Measurements from ENCODE around the gene FAM177B. TPM values are rescaled to one million over a fixed set of nuclear protein-coding genes. Genes with fewer than 3 reads are reported as not detected.

Gene FAM177B
- total RNA-seq, 1 donor from 2014 or later = not detected

DNA sequence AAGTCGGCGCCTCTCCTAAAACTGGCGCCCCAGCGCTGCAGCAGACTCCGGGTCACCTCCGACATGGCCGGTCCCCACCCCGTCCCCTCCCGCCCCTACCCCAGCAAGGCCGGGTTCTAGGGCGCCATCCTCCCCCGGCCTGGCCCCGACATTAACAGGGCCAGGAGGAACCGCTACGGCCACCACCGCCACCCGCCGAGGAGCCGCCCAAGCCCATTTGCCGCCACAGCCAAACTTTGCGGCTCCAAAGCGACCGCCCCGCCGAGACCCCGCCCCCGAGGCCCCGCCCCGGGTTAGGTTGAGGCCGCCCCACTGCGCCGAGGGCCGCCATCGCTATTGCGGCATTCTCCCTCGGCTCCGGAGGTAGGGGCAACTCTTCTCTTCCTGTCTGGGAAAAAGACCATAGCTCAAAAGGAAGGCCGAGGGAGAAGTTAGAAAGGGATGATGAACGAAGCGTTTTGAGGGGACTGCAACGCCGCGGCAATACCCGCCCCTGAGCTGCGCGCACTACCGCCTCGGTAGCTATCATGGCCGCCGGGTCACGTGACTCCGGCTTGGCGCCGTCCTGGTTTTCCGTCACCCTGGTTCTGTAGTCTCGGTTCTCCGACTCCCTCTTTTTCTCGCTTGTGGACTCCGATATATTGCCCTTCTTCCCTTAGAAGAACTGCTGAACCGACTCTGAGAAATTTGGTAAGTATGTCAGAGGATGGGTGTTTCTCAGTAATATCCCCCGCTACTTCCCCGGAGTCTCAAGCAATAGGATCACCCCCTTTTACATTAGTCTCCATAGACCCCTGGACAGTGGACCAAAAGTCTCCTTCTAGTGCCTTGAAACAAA is 24.5 kb upstream of the FAM177B start, which contains the start of the genes AIDA and BROX:
AIDA (minus strand) TSS at position 239 of the 838 bp plus-strand sequence; CDS start at position 65, 174 bp downstream.
BROX (plus strand) TSS at position 312 of the 838 bp plus-strand sequence. CDS start 3,136 bp downstream, outside the sequence.
- TF ChIP-seq, protein P1, sequence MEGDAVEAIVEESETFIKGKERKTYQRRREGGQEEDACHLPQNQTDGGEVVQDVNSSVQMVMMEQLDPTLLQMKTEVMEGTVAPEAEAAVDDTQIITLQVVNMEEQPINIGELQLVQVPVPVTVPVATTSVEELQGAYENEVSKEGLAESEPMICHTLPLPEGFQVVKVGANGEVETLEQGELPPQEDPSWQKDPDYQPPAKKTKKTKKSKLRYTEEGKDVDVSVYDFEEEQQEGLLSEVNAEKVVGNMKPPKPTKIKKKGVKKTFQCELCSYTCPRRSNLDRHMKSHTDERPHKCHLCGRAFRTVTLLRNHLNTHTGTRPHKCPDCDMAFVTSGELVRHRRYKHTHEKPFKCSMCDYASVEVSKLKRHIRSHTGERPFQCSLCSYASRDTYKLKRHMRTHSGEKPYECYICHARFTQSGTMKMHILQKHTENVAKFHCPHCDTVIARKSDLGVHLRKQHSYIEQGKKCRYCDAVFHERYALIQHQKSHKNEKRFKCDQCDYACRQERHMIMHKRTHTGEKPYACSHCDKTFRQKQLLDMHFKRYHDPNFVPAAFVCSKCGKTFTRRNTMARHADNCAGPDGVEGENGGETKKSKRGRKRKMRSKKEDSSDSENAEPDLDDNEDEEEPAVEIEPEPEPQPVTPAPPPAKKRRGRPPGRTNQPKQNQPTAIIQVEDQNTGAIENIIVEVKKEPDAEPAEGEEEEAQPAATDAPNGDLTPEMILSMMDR (IDR thresholded peaks at IDR 0.05; ENCODE audit: insufficient read depth, low read length, severe bottlenecking) = no peak
- Histone ChIP-seq H3K27me3 (ENCODE audit: control insufficient read depth, insufficient read depth, low read length) (no peaks in the 10 kb centered on the region), H3K4me3 (ENCODE audit: low read depth, low read length) (peak within 1 kb of the TSS; percentile 49), H3K36me3 (ENCODE audit: control insufficient read depth, insufficient read depth, low read length) (peaks cover 2% of the 10 kb centered on the region)
- peak; percentile 55 for DNase-seq (ENCODE audit: low read depth)
- FAIRE-seq = no peak

DNA sequence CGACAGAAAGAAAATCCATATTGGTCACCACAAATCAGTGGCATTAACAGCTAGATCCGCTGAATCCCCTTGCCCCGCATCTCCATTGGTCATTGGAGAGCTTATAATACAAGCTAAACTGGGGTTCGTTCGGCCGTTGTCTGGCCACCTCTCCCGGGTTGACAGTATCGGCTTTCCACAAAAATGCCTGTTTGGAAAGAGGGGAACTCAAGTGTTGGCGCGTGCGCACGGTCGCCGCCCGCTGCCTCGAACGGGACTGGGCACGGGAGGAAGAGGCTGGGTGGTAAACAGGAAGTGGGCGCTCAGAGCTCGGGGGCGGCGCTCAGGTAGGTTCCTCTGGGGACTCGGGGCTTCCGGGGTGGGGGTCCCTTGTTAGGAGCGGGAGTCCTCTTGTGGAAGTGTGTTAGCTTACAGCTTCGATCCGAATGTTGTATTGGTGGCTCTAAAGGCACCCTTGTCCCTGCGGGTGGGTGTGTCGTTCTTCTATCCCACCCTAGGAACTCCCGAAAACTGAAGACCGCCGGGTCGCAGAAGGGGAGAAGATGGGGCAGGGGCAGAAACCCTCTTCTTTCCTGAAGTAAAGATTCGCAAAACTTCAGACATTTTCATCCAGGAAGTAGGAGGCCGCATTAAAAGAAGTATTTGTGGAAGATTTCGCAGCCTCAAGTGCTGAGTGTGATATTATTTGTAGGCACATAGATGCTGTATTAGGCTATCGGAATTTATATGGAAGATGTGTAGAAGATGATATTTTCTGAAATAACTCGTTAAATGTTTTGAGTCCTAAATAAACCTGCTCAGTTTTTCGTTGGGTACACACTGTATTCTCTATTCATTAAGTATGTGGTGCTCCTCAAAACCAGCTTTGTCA is 23.7 kb upstream of the FAM177B start:
- H3K36me3 ChIP-seq (ENCODE audit: control insufficient read depth, insufficient read depth, low read length) = peaks cover 2% of the 10 kb centered on the region
- DNase-seq (ENCODE audit: low read depth) = peak; percentile 89
- TF ChIP-seq, protein P1 (IDR thresholded peaks at IDR 0.05; ENCODE audit: insufficient read depth, low read length, severe bottlenecking) = no peak
- H3K4me3 ChIP-seq (ENCODE audit: low read depth, low read length) = peak overlapping the region; percentile 49
- no peaks in the 10 kb centered on the region for H3K27me3 ChIP-seq (ENCODE audit: control insufficient read depth, insufficient read depth, low read length)
- FAIRE-seq = peak; percentile 7

DNA sequence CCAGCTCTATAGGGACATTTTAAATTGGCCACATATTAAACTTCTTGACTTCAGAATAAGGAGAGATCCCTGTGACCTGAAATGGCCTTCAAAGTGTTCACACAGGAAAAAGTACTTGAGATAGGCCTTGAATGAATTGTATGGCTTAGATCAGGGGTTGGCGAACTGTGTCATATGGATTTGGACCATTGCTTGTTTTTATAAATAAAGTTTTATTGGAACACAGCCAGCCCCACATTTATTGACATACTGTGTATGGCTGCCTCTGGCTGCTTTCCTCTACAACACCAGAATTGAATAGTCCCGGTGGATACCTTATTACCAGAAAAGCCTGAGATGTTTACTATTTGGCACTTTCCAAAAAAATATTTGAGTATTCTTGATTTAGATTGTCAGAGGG is 20.6 kb upstream of the FAM177B start:
- no peak for FAIRE-seq
- H3K36me3 ChIP-seq (ENCODE audit: control insufficient read depth, insufficient read depth, low read length) = peaks cover 4% of the 10 kb centered on the region
- TF ChIP-seq, protein P1 (IDR thresholded peaks at IDR 0.05; ENCODE audit: insufficient read depth, low read length, severe bottlenecking) = no peak
- H3K27me3 ChIP-seq (ENCODE audit: control insufficient read depth, insufficient read depth, low read length) = no peaks in the 10 kb centered on the region
- H3K4me3 ChIP-seq (ENCODE audit: low read depth, low read length) = no peak overlapping the region
- no peak for DNase-seq (ENCODE audit: low read depth)

DNA sequence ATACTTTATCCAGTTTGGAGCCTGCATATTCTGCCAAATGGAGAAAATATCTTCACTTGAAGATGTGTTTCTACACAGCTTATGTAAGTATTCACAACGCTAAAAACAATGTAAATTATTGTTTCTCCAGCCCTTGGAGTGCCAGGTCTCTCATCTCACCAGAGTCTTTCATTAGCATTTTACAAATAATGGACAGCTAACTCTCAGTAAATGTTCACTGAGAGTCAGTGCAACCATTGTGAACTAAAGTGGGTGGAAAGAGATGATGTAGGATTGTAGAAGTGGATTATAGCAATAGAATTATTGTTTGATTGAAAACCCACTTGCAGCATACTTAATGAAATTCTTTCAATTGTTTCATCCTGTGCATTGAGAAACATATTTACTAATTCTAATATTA is 8.3 kb upstream of the FAM177B start:
- Histone ChIP-seq H3K27me3 (ENCODE audit: control insufficient read depth, insufficient read depth, low read length) (no peaks in the 10 kb centered on the region), H3K4me3 (ENCODE audit: low read depth, low read length) (no peak overlapping the region), H3K36me3 (ENCODE audit: control insufficient read depth, insufficient read depth, low read length) (peaks cover 12% of the 10 kb centered on the region)
- DNase-seq (ENCODE audit: low read depth) (no peak), FAIRE-seq (no peak)
- TF ChIP-seq, protein P1 (IDR thresholded peaks at IDR 0.05; ENCODE audit: insufficient read depth, low read length, severe bottlenecking) = no peak

DNA sequence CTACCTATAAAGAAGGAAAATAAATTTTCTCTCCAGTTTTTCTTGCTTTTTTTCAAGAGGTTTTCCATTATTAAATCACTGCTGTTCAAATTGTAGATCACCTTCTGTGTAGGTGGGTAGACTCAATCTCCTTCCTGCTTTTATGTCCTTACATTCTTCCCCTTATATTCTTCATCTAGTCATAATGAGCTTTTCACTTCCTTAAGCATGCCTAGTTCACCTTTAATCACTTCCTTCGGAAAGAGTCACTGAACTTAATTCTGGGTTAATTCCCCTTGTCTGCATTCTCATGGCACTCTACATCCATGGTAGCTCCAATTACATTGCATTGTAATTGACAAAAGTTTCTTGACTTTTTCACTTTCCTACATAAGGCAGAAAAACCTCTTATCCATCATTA is 6.1 kb upstream of the FAM177B start:
- DNase-seq (ENCODE audit: low read depth) (no peak), FAIRE-seq (no peak)
- TF ChIP-seq, protein P1 (IDR thresholded peaks at IDR 0.05; ENCODE audit: insufficient read depth, low read length, severe bottlenecking) = no peak
- H3K36me3 ChIP-seq (ENCODE audit: control insufficient read depth, insufficient read depth, low read length) = peaks cover 5% of the 10 kb centered on the region
- H3K4me3 ChIP-seq (ENCODE audit: low read depth, low read length) = no peak overlapping the region
- H3K27me3 ChIP-seq (ENCODE audit: control insufficient read depth, insufficient read depth, low read length) = no peaks in the 10 kb centered on the region
